ENCODE results near the gene LIN28A.

DNA sequence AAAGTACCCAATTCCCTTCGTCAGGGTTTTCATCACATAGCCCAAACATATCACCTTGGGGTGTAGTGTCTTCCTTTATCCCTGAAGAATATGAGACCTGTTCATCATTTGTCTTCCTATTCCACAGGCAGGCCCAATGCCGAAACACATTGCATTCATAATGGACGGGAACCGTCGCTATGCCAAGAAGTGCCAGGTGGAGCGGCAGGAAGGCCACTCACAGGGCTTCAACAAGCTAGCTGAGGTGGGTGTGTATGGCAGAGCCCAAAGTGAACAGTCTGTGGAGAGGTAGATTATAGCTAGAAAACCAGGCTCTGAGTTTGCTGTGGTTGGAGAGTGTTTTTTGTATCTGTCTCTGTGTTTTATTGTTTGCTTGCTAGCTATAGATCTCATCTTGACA lies 27.4 kb downstream of the LIN28A start:
- TF ChIP-seq, protein P1, sequence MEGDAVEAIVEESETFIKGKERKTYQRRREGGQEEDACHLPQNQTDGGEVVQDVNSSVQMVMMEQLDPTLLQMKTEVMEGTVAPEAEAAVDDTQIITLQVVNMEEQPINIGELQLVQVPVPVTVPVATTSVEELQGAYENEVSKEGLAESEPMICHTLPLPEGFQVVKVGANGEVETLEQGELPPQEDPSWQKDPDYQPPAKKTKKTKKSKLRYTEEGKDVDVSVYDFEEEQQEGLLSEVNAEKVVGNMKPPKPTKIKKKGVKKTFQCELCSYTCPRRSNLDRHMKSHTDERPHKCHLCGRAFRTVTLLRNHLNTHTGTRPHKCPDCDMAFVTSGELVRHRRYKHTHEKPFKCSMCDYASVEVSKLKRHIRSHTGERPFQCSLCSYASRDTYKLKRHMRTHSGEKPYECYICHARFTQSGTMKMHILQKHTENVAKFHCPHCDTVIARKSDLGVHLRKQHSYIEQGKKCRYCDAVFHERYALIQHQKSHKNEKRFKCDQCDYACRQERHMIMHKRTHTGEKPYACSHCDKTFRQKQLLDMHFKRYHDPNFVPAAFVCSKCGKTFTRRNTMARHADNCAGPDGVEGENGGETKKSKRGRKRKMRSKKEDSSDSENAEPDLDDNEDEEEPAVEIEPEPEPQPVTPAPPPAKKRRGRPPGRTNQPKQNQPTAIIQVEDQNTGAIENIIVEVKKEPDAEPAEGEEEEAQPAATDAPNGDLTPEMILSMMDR (IDR thresholded peaks at IDR 0.05) = no peak
- TF ChIP-seq POLR2A (IDR thresholded peaks at IDR 0.05) = no peak

Data from uterus (tissue), 2 donors.